Measurements from ENCODE around the gene KANSL3. TPM values are rescaled to one million over a fixed set of nuclear protein-coding genes. Genes with fewer than 3 reads are reported as not detected.

Gene KANSL3
- total RNA-seq, 4 donors from 2014 or later = 50.9 to 66.7 (median 60.6) TPM

GRCh38 chr2:96553176-96553956 is 84.7 kb downstream of the KANSL3 start:
- Histone ChIP-seq H3K4me1 (peaks cover 0 to 27% (median 5%) of the 10 kb centered on the region in 3 donors), H3K27ac (peak overlapping the region in 2 of 4 donors; percentile 5 to 8), H3K27me3 (no peaks in the 10 kb centered on the region), H3K9me3 (no peaks in the 10 kb centered on the region), H3K4me3 (no peak overlapping the region), H3K36me3 (peaks cover 0 to 49% of the 10 kb centered on the region in 2 donors)
- 59% methylated on average over 7 of the region's 16 CpGs; no CpG with 5 or more reads in 1 of the 2 donors for WGBS, 2 donors (ENCODE audit: low coverage in 1 of 2)
- no peak for ATAC-seq
- TF ChIP-seq EP300 (IDR thresholded peaks at IDR 0.05) (no peak), POLR2AphosphoS5 (IDR thresholded peaks at IDR 0.05) (peak; percentile 5)

DNA sequence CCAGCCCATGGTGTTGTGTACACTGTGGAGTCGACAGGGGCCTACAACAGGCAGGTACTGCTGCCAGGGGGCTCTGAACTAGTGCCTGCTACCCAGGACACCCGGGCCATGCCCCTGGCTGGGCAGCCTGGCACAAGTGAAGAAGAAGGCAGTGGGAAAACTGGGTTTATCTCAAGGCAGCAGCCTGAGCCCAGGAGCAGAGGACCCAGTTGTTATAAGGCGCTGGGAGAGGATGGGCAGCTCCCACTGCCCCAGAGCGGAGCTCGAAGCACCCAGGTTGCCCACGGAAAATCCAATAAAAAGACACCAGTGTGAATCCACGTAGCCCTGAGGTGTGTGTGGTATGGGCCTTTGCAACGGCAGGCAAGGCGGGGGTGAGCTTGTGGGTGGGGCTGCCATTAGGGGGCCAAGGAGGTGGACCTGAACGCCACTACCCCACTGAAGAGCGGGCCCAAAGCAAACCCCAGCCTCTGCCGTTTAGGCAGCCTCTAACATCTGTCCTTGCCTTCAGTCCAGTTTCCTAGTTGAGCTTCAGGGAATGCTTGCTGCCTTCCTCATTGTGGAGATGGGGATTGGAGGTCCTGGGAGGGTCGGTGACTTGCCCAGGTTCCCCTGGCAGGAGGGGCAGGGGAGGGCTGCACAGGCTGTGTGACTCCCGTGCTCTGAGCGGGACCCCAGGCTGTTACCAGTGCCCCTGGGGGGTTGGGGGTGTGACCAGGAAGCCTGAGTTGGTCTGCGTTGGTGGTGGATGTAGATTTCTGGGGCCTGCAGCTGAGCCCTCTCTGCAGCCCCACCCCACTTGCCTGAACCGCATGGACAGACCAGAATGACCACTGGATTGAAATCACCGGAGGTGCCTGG is 85.6 kb downstream of the KANSL3 start:
- no peak for ATAC-seq
- TF ChIP-seq, protein P1, sequence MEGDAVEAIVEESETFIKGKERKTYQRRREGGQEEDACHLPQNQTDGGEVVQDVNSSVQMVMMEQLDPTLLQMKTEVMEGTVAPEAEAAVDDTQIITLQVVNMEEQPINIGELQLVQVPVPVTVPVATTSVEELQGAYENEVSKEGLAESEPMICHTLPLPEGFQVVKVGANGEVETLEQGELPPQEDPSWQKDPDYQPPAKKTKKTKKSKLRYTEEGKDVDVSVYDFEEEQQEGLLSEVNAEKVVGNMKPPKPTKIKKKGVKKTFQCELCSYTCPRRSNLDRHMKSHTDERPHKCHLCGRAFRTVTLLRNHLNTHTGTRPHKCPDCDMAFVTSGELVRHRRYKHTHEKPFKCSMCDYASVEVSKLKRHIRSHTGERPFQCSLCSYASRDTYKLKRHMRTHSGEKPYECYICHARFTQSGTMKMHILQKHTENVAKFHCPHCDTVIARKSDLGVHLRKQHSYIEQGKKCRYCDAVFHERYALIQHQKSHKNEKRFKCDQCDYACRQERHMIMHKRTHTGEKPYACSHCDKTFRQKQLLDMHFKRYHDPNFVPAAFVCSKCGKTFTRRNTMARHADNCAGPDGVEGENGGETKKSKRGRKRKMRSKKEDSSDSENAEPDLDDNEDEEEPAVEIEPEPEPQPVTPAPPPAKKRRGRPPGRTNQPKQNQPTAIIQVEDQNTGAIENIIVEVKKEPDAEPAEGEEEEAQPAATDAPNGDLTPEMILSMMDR (IDR thresholded peaks at IDR 0.05) = no peak
- TF ChIP-seq POLR2A (IDR thresholded peaks at IDR 0.05) = no peak
- no peak overlapping the region for H3K4me3 ChIP-seq
- peak overlapping the region in 1 of 4 donors; percentile 8 for H3K27ac ChIP-seq
- no peaks in the 10 kb centered on the region for H3K27me3 ChIP-seq
- WGBS, 2 donors (ENCODE audit: low coverage in 1 of 2) = 59 to 80% methylated on average over 3 to 5 of the region's 18 CpGs
- H3K9me3 ChIP-seq = no peaks in the 10 kb centered on the region
- H3K4me1 ChIP-seq = peaks cover 0 to 35% (median 5%) of the 10 kb centered on the region in 3 donors
- peaks cover 0 to 57% of the 10 kb centered on the region in 2 donors for H3K36me3 ChIP-seq

- WGBS, 2 donors (ENCODE audit: low coverage in 1 of 2) = 100% methylated on average over 2 of the region's 25 CpGs; no CpG with 5 or more reads in 1 of the 2 donors
- peaks cover 0 to 64% of the 10 kb centered on the region in 2 donors for H3K36me3 ChIP-seq
Measured at GRCh38 chr2:96551605-96552314, 86.4 kb downstream of the KANSL3 start.

GRCh38 chr2:96550787-96551604 is 87.1 kb downstream of the KANSL3 start:
- 83 to 96% methylated on average over 2 to 5 of the region's 14 CpGs for WGBS, 2 donors (ENCODE audit: low coverage in 1 of 2)
- no peak for ATAC-seq
- TF ChIP-seq, protein P1 (IDR thresholded peaks at IDR 0.05) = no peak
- TF ChIP-seq POLR2AphosphoS5 (IDR thresholded peaks at IDR 0.05) = no peak
- TF ChIP-seq EP300 (IDR thresholded peaks at IDR 0.05) = no peak
- no peak for TF ChIP-seq POLR2A (IDR thresholded peaks at IDR 0.05)
- H3K36me3 ChIP-seq = peaks cover 0 to 64% of the 10 kb centered on the region in 2 donors
- no peak overlapping the region for H3K4me3 ChIP-seq
- no peak overlapping the region for H3K27ac ChIP-seq
- no peaks in the 10 kb centered on the region for H3K9me3 ChIP-seq
- H3K4me1 ChIP-seq = peaks cover 0 to 49% (median 5%) of the 10 kb centered on the region in 3 donors
- no peaks in the 10 kb centered on the region for H3K27me3 ChIP-seq

More at GRCh38 chr2:96551605-96552314, 86.4 kb downstream of the KANSL3 start:
- peaks cover 0 to 43% (median 5%) of the 10 kb centered on the region in 3 donors for H3K4me1 ChIP-seq
- ATAC-seq = no peak
- H3K27ac ChIP-seq = no peak overlapping the region
- no peak for TF ChIP-seq EP300 (IDR thresholded peaks at IDR 0.05)
- TF ChIP-seq POLR2AphosphoS5 (IDR thresholded peaks at IDR 0.05) = no peak
- TF ChIP-seq, protein P1 (IDR thresholded peaks at IDR 0.05) = no peak
- no peak for TF ChIP-seq POLR2A (IDR thresholded peaks at IDR 0.05)
- H3K27me3 ChIP-seq = no peaks in the 10 kb centered on the region
- no peak overlapping the region for H3K4me3 ChIP-seq
- H3K9me3 ChIP-seq = no peaks in the 10 kb centered on the region
